ENCODE measurements around the gene PSMD14. TPM values are rescaled to one million over a fixed set of nuclear protein-coding genes. Genes with fewer than 3 reads are reported as not detected.

Gene PSMD14
- total RNA-seq, 1 experiment from 2014 or later = 81.1 TPM

DNA sequence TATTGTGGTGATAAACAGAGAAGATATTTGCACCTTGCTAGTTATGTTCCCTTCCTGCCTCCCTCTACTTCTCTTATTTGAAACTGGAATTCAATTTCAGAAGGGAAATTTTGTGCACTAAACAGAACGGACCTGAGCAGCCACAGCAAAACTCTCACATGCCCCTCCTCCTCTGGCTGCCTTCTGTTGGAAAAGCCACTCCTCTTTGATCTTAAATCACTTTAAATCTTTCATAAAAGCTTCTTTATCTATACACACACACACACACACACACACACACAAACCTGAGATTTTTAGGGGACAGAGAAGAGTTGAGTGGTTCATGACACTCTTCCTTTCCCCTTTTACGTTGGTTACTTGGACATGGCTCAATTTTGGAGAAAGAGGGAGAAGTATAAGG, 113.5 kb downstream of the PSMD14 start:
- H3K27me3 Mint-ChIP-seq (ENCODE audit: insufficient read depth, unreplicated experiment) = peaks cover 49% of the 10 kb centered on the region
- ChIA-PET POLR2A (no interaction called here), CTCF (no interaction called here)
- Histone ChIP-seq H3K4me1 (peaks cover 14% of the 10 kb centered on the region), H3K36me3 (ENCODE audit: control insufficient read depth, insufficient read depth, low read length) (no peaks in the 10 kb centered on the region), H3K4me3 (ENCODE audit: low read depth, low read length) (no peak overlapping the region), H3K27me3 (replicated peaks; ENCODE audit: control insufficient read depth, insufficient read depth, low read length) (peaks cover 6% of the 10 kb centered on the region), H3K9me3 (no peaks in the 10 kb centered on the region)
- intact Hi-C loops (cut with micrococcal nuclease; ENCODE audit: unreplicated experiment) = no loop called here
- H3K9me3 Mint-ChIP-seq (ENCODE audit: unreplicated experiment) = peaks cover 10% of the 10 kb centered on the region
- no peak for TF ChIP-seq CTCF (IDR thresholded peaks at IDR 0.05; ENCODE audit: insufficient read depth in 1 of 2, low read depth in 1 of 2, low read length in 1 of 2, severe bottlenecking in 1 of 2, unreplicated experiment in 1 of 2)
- H3K4me3 Mint-ChIP-seq (ENCODE audit: unreplicated experiment) = no peak overlapping the region
- H3K27ac Mint-ChIP-seq (ENCODE audit: unreplicated experiment) = no peak overlapping the region
- BruUV-seq (replicated peaks) = no TSS peak
- H3K36me3 Mint-ChIP-seq (ENCODE audit: insufficient read depth, unreplicated experiment) = peaks cover 6% of the 10 kb centered on the region
- H3K4me1 Mint-ChIP-seq (ENCODE audit: low read depth, unreplicated experiment) = peaks cover 19% of the 10 kb centered on the region
- no peak for DNase-seq

GRCh38 chr2:161422816-161423403, 114.7 kb downstream of the PSMD14 start:
- H3K4me1 ChIP-seq = peaks cover 2% of the 10 kb centered on the region; the same call in 1 of the 2 replicates
- H3K36me3 ChIP-seq (ENCODE audit: control insufficient read depth, insufficient read depth, low read length) = no peaks in the 10 kb centered on the region
- H3K4me3 Mint-ChIP-seq (ENCODE audit: unreplicated experiment) = no peak overlapping the region
- no peak overlapping the region for H3K4me3 ChIP-seq (ENCODE audit: low read depth, low read length)
- CTCF ChIA-PET = no interaction called here
- no TSS peak for BruUV-seq (replicated peaks)
- peaks cover 10% of the 10 kb centered on the region for H3K9me3 Mint-ChIP-seq (ENCODE audit: unreplicated experiment)
- POLR2A ChIA-PET = no interaction called here
- peaks cover 38% of the 10 kb centered on the region for H3K27me3 Mint-ChIP-seq (ENCODE audit: insufficient read depth, unreplicated experiment)
- DNase-seq = no peak
- no peaks in the 10 kb centered on the region for H3K9me3 ChIP-seq
- H3K27me3 ChIP-seq (replicated peaks; ENCODE audit: control insufficient read depth, insufficient read depth, low read length) = peaks cover 2% of the 10 kb centered on the region
- H3K4me1 Mint-ChIP-seq (ENCODE audit: low read depth, unreplicated experiment) = peaks cover 7% of the 10 kb centered on the region
- no peak for TF ChIP-seq CTCF (IDR thresholded peaks at IDR 0.05; ENCODE audit: insufficient read depth in 1 of 2, low read depth in 1 of 2, low read length in 1 of 2, severe bottlenecking in 1 of 2, unreplicated experiment in 1 of 2)
- peaks cover 6% of the 10 kb centered on the region for H3K36me3 Mint-ChIP-seq (ENCODE audit: insufficient read depth, unreplicated experiment)
- H3K27ac Mint-ChIP-seq (ENCODE audit: unreplicated experiment) = no peak overlapping the region
- intact Hi-C loops (cut with micrococcal nuclease; ENCODE audit: unreplicated experiment) = no loop called here

GRCh38 chr2:161423421-161424393, 115.5 kb downstream of the PSMD14 start:
- H3K27ac Mint-ChIP-seq (ENCODE audit: unreplicated experiment) = no peak overlapping the region
- ChIA-PET POLR2A (no interaction called here), CTCF (no interaction called here)
- Histone ChIP-seq H3K36me3 (ENCODE audit: control insufficient read depth, insufficient read depth, low read length) (no peaks in the 10 kb centered on the region), H3K27me3 (replicated peaks; ENCODE audit: control insufficient read depth, insufficient read depth, low read length) (peaks cover 2% of the 10 kb centered on the region), H3K4me3 (ENCODE audit: low read depth, low read length) (peak overlapping the region; percentile 36), H3K9me3 (no peaks in the 10 kb centered on the region), H3K4me1 (no peaks in the 10 kb centered on the region)
- peaks cover 6% of the 10 kb centered on the region for H3K36me3 Mint-ChIP-seq (ENCODE audit: insufficient read depth, unreplicated experiment)
- TF ChIP-seq CTCF (IDR thresholded peaks at IDR 0.05; ENCODE audit: insufficient read depth in 1 of 2, low read depth in 1 of 2, low read length in 1 of 2, severe bottlenecking in 1 of 2, unreplicated experiment in 1 of 2) = no peak
- intact Hi-C loops (cut with micrococcal nuclease; ENCODE audit: unreplicated experiment) = no loop called here
- H3K27me3 Mint-ChIP-seq (ENCODE audit: insufficient read depth, unreplicated experiment) = peaks cover 31% of the 10 kb centered on the region
- H3K9me3 Mint-ChIP-seq (ENCODE audit: unreplicated experiment) = peaks cover 10% of the 10 kb centered on the region
- no peaks in the 10 kb centered on the region for H3K4me1 Mint-ChIP-seq (ENCODE audit: low read depth, unreplicated experiment)
- peak overlapping the region; percentile 67 for H3K4me3 Mint-ChIP-seq (ENCODE audit: unreplicated experiment)
- DNase-seq = peak in 1 of 2 experiments; percentile 50
- no TSS peak for BruUV-seq (replicated peaks)
